Vagina (tissue), 2 donors: ENCODE results near the gene CRACDL. TPM values are rescaled to one million over a fixed set of nuclear protein-coding genes. Genes with fewer than 3 reads are reported as not detected.

Experiments
- DNase-seq, 2 donors: peaks; one replicate each; pipeline ENCODE4 v3.0.0-alpha.2; 2017; ENCODE audit errors: extremely low spot score in 2 of 2
- H3K27ac ChIP-seq: fragments of 200-600 bp; sonication (generic); one replicate; pipeline ENCODE4 v1.5.1; 2019
- H3K27me3 ChIP-seq: fragments of 200-600 bp; sonication (generic); one replicate; pipeline ENCODE4 v1.5.1; 2019
- H3K36me3 ChIP-seq, 2 donors: fragments of 200-600 bp; sonication (generic); one replicate each; pipeline ENCODE4 v1.5.1; 2017 to 2019
- H3K4me1 ChIP-seq: fragments of 200-600 bp; sonication (generic); one replicate; pipeline ENCODE4 v1.5.1; 2019
- H3K4me3 ChIP-seq, 2 donors: fragments of 200-600 bp; sonication (generic); 1 replicate in 1 of 2; 2 replicates in 1 of 2; pipeline ENCODE4 v1.5.1; 2016 to 2019
- H3K9me3 ChIP-seq: fragments of 200-600 bp; sonication (generic); one replicate; pipeline ENCODE4 v1.5.1; 2019
- CTCF ChIP-seq, 3 experiments: fragments of 450-650 bp in 2 of 3; fragments of 200-600 bp in 1 of 3; sonication (generic) in 1 of 3; IDR thresholded peaks; one replicate each; pipeline ENCODE4 v1.5.1; 2017 to 2019; ENCODE audit warnings: antibody characterized with exemption in 3 of 3, mild to moderate bottlenecking in 2 of 3, moderate library complexity in 2 of 3
- POLR2A ChIP-seq, 2 donors: fragments of 450-650 bp; IDR thresholded peaks; one replicate each; pipeline ENCODE4 v1.6.1; 2017; ENCODE audit warnings: antibody characterized with exemption in 2 of 2, mild to moderate bottlenecking in 2 of 2, moderate library complexity in 2 of 2
- POLR2AphosphoS5 ChIP-seq, 2 donors: sonication (generic); formaldehyde crosslinking; IDR thresholded peaks; one replicate each; pipeline ENCODE4 v1.9.0; 2017; ENCODE audit warnings: antibody characterized with exemption in 2 of 2, mild to moderate bottlenecking in 2 of 2, low read depth in 1 of 2; ENCODE audit not compliant: insufficient read depth in 1 of 2
- intact Hi-C: fragments of 100-400 bp; cut with DNase I; formaldehyde crosslinking; loops from one replicate; pipeline ENCODE4 v1.15.1; 2023
- total RNA-seq: library from RNA; depleted of rRNA; stranded (reverse); fragments of >200 nt; gene quantifications from one replicate; pipeline ENCODE4 v1.2.3, GENCODE V29; 2016

CRACDL gene
- total RNA-seq, 1 donor from 2014 or later, result 6.4 TPM

DNA sequence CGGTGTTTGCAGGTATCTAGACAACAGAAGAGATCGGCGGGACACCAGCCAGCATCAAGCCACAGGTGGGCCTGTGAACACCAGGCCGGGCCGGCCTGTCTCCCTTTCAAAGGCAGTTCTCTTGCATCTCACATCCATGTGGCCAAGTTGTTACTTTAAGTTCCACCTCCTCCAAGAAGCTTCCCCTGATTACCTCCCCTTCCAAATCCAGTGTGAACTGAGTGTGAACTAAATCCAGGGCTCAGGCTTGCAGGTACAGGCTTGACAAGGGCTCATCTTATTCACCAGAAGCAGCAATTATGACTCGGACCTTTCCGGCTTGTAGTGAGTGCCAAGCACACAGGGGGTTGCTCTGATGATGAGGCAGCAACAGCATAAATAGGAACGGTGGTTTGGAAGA lies 3.9 kb downstream of the CRACDL start:
- Histone ChIP-seq H3K4me3 (no peak overlapping the region), H3K36me3 (no peaks in the 10 kb centered on the region), H3K27me3 (no peaks in the 10 kb centered on the region), H3K9me3 (no peaks in the 10 kb centered on the region), H3K4me1 (peaks cover 19% of the 10 kb centered on the region), H3K27ac (no peak overlapping the region)
- TF ChIP-seq POLR2A (IDR thresholded peaks at IDR 0.05) (no peak), POLR2AphosphoS5 (IDR thresholded peaks at IDR 0.05; ENCODE audit: insufficient read depth in 1 of 2, low read depth in 1 of 2) (no peak), CTCF (IDR thresholded peaks at IDR 0.05) (no peak)
- intact Hi-C loops, result no loop called here
- no peak for DNase-seq

GRCh38 chr2:98931596-98931995 lies 4.4 kb downstream of the CRACDL start:
- intact Hi-C loops, result no loop called here
- Histone ChIP-seq H3K27me3 (no peaks in the 10 kb centered on the region), H3K4me1 (peaks cover 14% of the 10 kb centered on the region), H3K36me3 (no peaks in the 10 kb centered on the region), H3K9me3 (no peaks in the 10 kb centered on the region), H3K27ac (no peak overlapping the region), H3K4me3 (no peak overlapping the region)
- no peak for DNase-seq
- TF ChIP-seq POLR2A (IDR thresholded peaks at IDR 0.05), result no peak
- no peak for TF ChIP-seq POLR2AphosphoS5 (IDR thresholded peaks at IDR 0.05; ENCODE audit: insufficient read depth in 1 of 2, low read depth in 1 of 2)
- TF ChIP-seq CTCF (IDR thresholded peaks at IDR 0.05), result no peak

DNA sequence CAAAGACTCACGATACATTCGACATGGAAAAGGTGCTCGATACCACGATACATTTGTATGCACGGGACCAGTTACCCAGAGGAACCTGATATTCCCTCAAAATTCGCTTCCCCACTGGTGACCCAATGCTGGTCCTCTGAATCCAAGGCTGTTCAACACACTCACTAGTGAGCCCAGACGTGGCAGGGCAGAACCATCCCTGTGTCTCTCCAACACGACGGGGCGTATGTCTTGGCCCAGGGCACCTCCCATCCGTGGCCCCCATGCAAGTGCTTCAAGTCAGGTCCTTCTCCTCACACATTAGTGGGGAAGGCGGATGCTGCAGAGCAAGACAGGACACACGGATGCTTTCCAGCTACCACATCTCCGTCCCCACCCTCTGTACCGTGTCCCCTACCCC lies 6.1 kb downstream of the CRACDL start:
- H3K27ac ChIP-seq, result no peak overlapping the region
- peak in 1 of 2 donors; percentile 67 for DNase-seq
- intact Hi-C loops, result no loop called here
- no peak overlapping the region for H3K4me3 ChIP-seq
- H3K36me3 ChIP-seq, result no peaks in the 10 kb centered on the region
- TF ChIP-seq POLR2AphosphoS5 (IDR thresholded peaks at IDR 0.05; ENCODE audit: insufficient read depth in 1 of 2, low read depth in 1 of 2), result no peak
- no peak for TF ChIP-seq POLR2A (IDR thresholded peaks at IDR 0.05)
- no peak for TF ChIP-seq CTCF (IDR thresholded peaks at IDR 0.05)
- no peaks in the 10 kb centered on the region for H3K9me3 ChIP-seq
- H3K4me1 ChIP-seq, result peaks cover 1% of the 10 kb centered on the region
- no peaks in the 10 kb centered on the region for H3K27me3 ChIP-seq

GRCh38 chr2:98928242-98928641 lies 7.8 kb downstream of the CRACDL start:
- H3K27ac ChIP-seq, result no peak overlapping the region
- no peak overlapping the region for H3K4me3 ChIP-seq
- no peak for TF ChIP-seq POLR2AphosphoS5 (IDR thresholded peaks at IDR 0.05; ENCODE audit: insufficient read depth in 1 of 2, low read depth in 1 of 2)
- no peak for TF ChIP-seq CTCF (IDR thresholded peaks at IDR 0.05)
- TF ChIP-seq POLR2A (IDR thresholded peaks at IDR 0.05), result no peak
- no peak for DNase-seq
- no peaks in the 10 kb centered on the region for H3K36me3 ChIP-seq
- no peaks in the 10 kb centered on the region for H3K27me3 ChIP-seq
- H3K4me1 ChIP-seq, result no peaks in the 10 kb centered on the region
- intact Hi-C loops, result no loop called here
- no peaks in the 10 kb centered on the region for H3K9me3 ChIP-seq

DNA sequence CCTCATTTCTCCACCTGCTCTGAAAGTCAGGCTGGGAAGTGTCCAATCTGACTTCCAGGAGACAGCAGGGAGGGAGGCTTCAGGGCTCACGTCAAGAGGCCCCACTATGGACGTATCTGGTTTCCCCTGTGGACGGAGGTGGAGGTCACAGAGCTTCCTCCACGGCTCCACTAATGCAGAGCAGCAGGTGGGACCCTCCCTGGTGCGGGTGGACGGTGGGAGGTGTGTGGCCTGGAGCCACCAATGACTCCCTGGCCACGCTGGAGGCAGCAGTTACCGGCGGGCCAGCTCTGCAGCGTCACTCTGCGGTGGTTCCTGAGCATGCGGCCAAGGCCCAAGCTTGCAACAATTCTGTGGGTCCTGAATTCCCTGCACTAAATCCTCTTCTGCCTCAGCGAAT lies 9.0 kb downstream of the CRACDL start:
- no peak overlapping the region for H3K4me3 ChIP-seq
- intact Hi-C loops, result no loop called here

More for the DNA sequence above, 9.0 kb downstream of the CRACDL start:
- DNase-seq, result no peak
- no peak overlapping the region for H3K27ac ChIP-seq
- no peaks in the 10 kb centered on the region for H3K9me3 ChIP-seq
- H3K36me3 ChIP-seq, result no peaks in the 10 kb centered on the region
- no peaks in the 10 kb centered on the region for H3K4me1 ChIP-seq
- H3K27me3 ChIP-seq, result no peaks in the 10 kb centered on the region
- TF ChIP-seq POLR2AphosphoS5 (IDR thresholded peaks at IDR 0.05; ENCODE audit: insufficient read depth in 1 of 2, low read depth in 1 of 2), result no peak
- no peak for TF ChIP-seq POLR2A (IDR thresholded peaks at IDR 0.05)
- no peak for TF ChIP-seq CTCF (IDR thresholded peaks at IDR 0.05)
